ENCODE measurements around the gene SIGLEC14. TPM values are rescaled to one million over a fixed set of nuclear protein-coding genes. Genes with fewer than 3 reads are reported as not detected.

The SIGLEC14 gene
- total RNA-seq, 4 donors from 2014 or later = 0.95 to 12.4 TPM; not detected in 2

DNA sequence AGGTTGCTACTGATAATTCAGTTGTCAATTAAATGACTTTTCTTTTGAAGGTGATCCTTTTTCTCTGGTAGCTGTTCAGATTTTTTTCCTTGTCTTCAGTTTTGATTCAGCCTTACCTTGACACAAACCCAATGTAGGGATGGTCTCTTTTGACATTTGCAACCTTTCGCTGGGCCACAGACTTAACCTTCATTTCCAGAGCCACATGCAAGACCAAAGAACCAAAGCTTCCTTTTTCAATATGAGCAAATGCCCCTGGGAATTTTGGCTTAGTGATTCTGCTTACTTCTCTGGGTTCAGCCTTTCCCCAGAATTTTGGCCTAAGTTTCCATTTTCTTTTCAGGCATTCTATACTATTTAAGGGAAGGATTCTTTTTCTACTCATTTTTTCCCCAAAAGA lies 36.0 kb downstream of the SIGLEC14 start:
- DNase-seq = no peak
- no peak overlapping the region for H3K27ac ChIP-seq
- H3K9me3 ChIP-seq = no peaks in the 10 kb centered on the region
- H3K4me3 ChIP-seq = no peak overlapping the region
- no peaks in the 10 kb centered on the region for H3K36me3 ChIP-seq
- TF ChIP-seq, protein P1, sequence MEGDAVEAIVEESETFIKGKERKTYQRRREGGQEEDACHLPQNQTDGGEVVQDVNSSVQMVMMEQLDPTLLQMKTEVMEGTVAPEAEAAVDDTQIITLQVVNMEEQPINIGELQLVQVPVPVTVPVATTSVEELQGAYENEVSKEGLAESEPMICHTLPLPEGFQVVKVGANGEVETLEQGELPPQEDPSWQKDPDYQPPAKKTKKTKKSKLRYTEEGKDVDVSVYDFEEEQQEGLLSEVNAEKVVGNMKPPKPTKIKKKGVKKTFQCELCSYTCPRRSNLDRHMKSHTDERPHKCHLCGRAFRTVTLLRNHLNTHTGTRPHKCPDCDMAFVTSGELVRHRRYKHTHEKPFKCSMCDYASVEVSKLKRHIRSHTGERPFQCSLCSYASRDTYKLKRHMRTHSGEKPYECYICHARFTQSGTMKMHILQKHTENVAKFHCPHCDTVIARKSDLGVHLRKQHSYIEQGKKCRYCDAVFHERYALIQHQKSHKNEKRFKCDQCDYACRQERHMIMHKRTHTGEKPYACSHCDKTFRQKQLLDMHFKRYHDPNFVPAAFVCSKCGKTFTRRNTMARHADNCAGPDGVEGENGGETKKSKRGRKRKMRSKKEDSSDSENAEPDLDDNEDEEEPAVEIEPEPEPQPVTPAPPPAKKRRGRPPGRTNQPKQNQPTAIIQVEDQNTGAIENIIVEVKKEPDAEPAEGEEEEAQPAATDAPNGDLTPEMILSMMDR (IDR thresholded peaks at IDR 0.05) = no peak
- no peak for TF ChIP-seq POLR2A (IDR thresholded peaks at IDR 0.05)
- peaks cover 0 to 8% (median 1%) of the 10 kb centered on the region in 4 donors for H3K4me1 ChIP-seq
- H3K27me3 ChIP-seq = no peaks in the 10 kb centered on the region

DNA sequence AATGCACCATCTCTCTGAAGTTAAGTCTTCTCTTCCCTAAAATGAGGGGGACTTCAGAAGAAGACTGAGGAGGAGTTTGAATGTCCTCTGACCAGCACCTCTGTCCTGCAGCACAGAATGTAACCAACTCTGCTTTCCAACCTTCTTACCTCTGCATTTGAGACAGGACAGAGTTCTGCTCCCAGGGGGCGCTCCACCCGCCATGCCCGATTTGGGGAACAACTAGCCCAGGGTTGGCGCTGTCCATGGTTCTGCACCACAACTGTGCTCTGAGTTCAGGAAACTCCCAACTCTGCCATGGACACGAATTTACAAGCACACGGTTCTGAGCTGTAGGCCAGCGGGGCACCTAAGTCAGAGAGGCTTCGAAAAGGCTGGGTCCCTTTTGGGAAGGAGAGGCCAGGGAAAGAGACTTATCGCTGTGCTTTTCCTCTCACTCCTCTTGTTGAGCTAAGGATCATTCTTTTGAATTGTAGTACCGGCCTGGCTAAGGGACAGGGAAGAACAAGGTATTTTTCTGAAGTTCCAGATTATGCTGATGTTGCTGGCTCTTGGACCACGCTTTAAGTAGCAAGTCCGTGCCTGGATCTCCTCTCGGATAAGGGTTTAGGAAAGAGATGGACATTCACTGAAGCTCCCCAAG lies 38.6 kb downstream of the SIGLEC14 start:
- Histone ChIP-seq H3K27me3 (no peaks in the 10 kb centered on the region), H3K4me1 (peaks cover 0 to 8% (median 1%) of the 10 kb centered on the region in 4 donors), H3K36me3 (no peaks in the 10 kb centered on the region), H3K4me3 (no peak overlapping the region), H3K27ac (peak overlapping the region in 2 of 4 donors; percentile 9 to 78), H3K9me3 (no peaks in the 10 kb centered on the region)
- no peak for TF ChIP-seq POLR2A (IDR thresholded peaks at IDR 0.05)
- TF ChIP-seq, protein P1 (IDR thresholded peaks at IDR 0.05) = peak; percentile 24 to 58 (median 36)
- DNase-seq = peak; percentile 69 to 89 (median 72)

DNA sequence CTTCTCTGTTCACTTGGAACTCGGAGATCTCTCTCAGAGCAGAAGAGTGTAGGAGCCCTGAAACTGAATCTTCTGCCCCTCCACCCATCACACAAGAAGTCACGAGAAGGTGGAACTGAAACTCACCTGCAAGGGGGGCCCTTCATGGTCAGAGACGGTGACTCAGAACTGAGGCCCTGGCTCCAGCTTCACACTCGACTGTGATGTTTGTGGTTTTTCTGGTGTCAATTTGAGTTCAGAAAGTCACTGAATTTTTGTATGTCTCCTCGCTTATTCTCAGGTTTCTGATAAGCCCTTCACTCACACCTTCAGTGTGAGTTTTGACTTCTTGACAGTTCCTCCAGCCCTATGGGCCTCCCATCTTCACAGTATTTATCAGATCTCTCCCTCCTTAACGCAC lies 39.5 kb downstream of the SIGLEC14 start:
- Histone ChIP-seq H3K4me3 (no peak overlapping the region), H3K36me3 (no peaks in the 10 kb centered on the region), H3K4me1 (peaks cover 0 to 8% (median 1%) of the 10 kb centered on the region in 4 donors), H3K27ac (peak overlapping the region in 2 of 4 donors; percentile 9 to 78), H3K27me3 (no peaks in the 10 kb centered on the region), H3K9me3 (no peaks in the 10 kb centered on the region)
- no peak for TF ChIP-seq POLR2A (IDR thresholded peaks at IDR 0.05)
- TF ChIP-seq, protein P1 (IDR thresholded peaks at IDR 0.05) = no peak
- peak in 2 of 3 donors; percentile 87 to 88 for DNase-seq

DNA sequence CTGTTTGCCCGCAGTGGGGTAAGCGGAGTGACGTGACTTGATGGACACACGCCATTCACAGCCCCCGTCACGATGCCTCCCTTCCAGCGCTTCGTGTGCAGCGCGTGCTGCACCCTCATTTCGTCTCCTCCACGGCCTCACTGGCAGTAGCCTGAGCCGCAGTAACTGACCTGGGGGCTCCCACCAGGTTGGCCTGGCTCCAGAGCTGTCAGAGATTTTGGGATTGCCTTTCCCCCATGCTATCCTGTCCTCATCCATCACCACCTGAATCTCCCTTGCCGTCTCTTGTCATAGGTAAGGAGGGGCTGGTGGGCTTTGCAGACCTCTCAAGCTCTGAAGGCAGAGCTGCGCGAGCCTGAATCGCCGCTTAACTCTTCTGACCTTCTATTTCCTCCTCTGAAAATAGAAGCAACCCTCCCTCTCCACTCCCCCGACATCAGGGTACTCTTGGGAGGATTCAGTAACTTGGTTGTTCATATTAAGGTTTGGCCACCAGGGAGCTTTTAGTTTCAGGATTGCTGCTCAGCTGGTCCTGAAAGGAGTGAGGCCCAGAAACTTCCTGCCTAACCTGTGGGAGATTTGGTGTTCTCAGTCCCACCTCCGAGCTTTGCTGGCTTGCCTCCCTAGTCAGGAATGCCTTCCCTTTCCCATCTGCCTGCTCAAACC lies 44.3 kb downstream of the SIGLEC14 start:
- H3K27me3 ChIP-seq = no peaks in the 10 kb centered on the region
- H3K4me3 ChIP-seq = peak overlapping the region in 2 of 4 donors; percentile 35 to 53
- H3K36me3 ChIP-seq = no peaks in the 10 kb centered on the region
- H3K27ac ChIP-seq = peak overlapping the region in 2 of 4 donors; percentile 45 to 76
- TF ChIP-seq, protein P1 (IDR thresholded peaks at IDR 0.05) = no peak
- no peak for TF ChIP-seq POLR2A (IDR thresholded peaks at IDR 0.05)
- DNase-seq = no peak
- H3K4me1 ChIP-seq = peaks cover 0 to under 1% (median 0%) of the 10 kb centered on the region in 4 donors
- H3K9me3 ChIP-seq = no peaks in the 10 kb centered on the region

DNA sequence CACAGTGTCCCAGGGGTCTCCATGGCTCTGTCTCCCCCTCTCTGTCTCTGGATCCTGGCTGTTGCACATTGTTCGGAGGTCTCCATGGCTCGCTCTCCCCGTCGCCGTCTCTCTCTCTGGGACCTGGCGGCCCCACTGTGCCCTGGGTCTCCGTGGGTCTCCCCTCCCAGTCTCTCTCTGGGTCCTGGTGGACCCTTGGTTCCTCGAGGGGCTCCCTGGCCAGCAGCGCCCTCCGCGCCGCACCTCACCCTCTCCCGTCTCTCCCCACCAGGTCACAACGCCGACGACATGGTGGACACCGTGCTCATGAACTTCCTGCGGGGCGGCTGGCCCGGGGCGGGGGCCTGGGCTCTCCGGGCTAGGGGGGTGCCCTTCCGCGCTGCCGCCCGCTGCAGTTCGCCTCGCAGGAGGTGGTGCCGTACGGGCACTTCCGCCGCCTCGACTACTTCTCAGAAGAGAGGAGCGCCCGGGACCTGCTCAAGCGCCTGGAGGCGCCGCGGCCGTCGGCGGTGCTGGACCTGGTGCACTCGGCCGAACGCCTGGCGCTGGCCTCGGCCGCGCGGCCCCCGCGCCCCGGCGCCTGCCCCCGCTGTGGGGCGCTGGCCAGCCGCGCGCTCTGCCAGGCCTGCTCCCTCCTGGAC lies 45.6 kb downstream of the SIGLEC14 start:
- no peaks in the 10 kb centered on the region for H3K4me1 ChIP-seq
- peak overlapping the region in 2 of 4 donors; percentile 76 for H3K27ac ChIP-seq
- no peaks in the 10 kb centered on the region for H3K27me3 ChIP-seq
- H3K36me3 ChIP-seq = no peaks in the 10 kb centered on the region
- H3K4me3 ChIP-seq = peak overlapping the region in 2 of 4 donors; percentile 35 to 53
- TF ChIP-seq, protein P1 (IDR thresholded peaks at IDR 0.05) = no peak
- TF ChIP-seq POLR2A (IDR thresholded peaks at IDR 0.05) = no peak
- DNase-seq = peak in 2 of 3 donors; percentile 61 to 74
- no peaks in the 10 kb centered on the region for H3K9me3 ChIP-seq
